ENCODE results near the gene KCNJ6.
"Not testable (repeated sequence)": the region's sequence is repeated elsewhere in the genome, so short reads cannot be mapped to it uniquely, and the experiment has no call there.

Gene KCNJ6

GRCh38 chr21:37655611-37656300 is 260.5 kb downstream of the KCNJ6 start:
- DNase-seq (ENCODE audit: low read depth): no peak
- H3K4me3 ChIP-seq (ENCODE audit: low read depth, low read length): no peak overlapping the region
- TF ChIP-seq MYC (IDR thresholded peaks at IDR 0.05; ENCODE audit: low read depth, low read length): no peak
- TF ChIP-seq MAX (IDR thresholded peaks at IDR 0.05; ENCODE audit: low read depth, low read length): no peak
- TF ChIP-seq POLR2A (IDR thresholded peaks at IDR 0.05; ENCODE audit: extremely low read depth, insufficient read length): no peak
- no peak for TF ChIP-seq CTCF (IDR thresholded peaks at IDR 0.05; ENCODE audit: low read depth, low read length)

- no peak for TF ChIP-seq CTCF (IDR thresholded peaks at IDR 0.05; ENCODE audit: low read depth, low read length)
- no peak for TF ChIP-seq MYC (IDR thresholded peaks at IDR 0.05; ENCODE audit: low read depth, low read length)
- TF ChIP-seq POLR2A (IDR thresholded peaks at IDR 0.05; ENCODE audit: extremely low read depth, insufficient read length): no peak
- no peak for TF ChIP-seq MAX (IDR thresholded peaks at IDR 0.05; ENCODE audit: low read depth, low read length)
- H3K4me3 ChIP-seq (ENCODE audit: low read depth, low read length): no peak overlapping the region
Observed at GRCh38 chr21:37654596-37654995, 261.7 kb downstream of the KCNJ6 start.

GRCh38 chr21:37653201-37653600 is 263.1 kb downstream of the KCNJ6 start:
- no peak overlapping the region for H3K4me3 ChIP-seq (ENCODE audit: low read depth, low read length)
- no peak for TF ChIP-seq MYC (IDR thresholded peaks at IDR 0.05; ENCODE audit: low read depth, low read length)
- no peak for TF ChIP-seq MAX (IDR thresholded peaks at IDR 0.05; ENCODE audit: low read depth, low read length)
- no peak for TF ChIP-seq CTCF (IDR thresholded peaks at IDR 0.05; ENCODE audit: low read depth, low read length)
- no peak for TF ChIP-seq POLR2A (IDR thresholded peaks at IDR 0.05; ENCODE audit: extremely low read depth, insufficient read length)
- DNase-seq (ENCODE audit: low read depth): no peak

More at GRCh38 chr21:37654596-37654995, 261.7 kb downstream of the KCNJ6 start:
- DNase-seq (ENCODE audit: low read depth): no peak

DNA sequence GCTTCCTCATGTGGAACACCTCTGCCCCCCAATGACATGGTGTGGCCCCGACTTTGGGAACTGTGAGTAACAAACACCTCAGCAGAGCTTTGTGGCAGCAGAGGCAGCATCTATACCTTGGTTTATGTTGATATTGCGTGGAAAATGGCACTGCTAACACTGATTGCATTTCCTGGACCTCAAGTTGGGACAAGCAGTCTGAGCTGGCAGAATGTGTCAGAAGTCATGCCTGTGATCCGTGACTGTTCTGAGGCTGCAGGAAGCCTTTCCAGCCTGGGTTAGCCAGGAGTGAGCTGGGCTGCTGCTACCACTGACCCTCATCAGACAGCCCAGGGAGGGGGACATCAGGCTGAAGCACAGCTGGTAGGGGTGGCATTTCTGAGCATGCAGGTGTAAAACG is 268.5 kb downstream of the KCNJ6 start:
- no peak for TF ChIP-seq POLR2A (IDR thresholded peaks at IDR 0.05; ENCODE audit: extremely low read depth, insufficient read length)
- TF ChIP-seq CTCF (IDR thresholded peaks at IDR 0.05; ENCODE audit: low read depth, low read length): no peak
- no peak for TF ChIP-seq MYC (IDR thresholded peaks at IDR 0.05; ENCODE audit: low read depth, low read length)
- H3K4me3 ChIP-seq (ENCODE audit: low read depth, low read length): no peak overlapping the region
- no peak for DNase-seq (ENCODE audit: low read depth)

DNA sequence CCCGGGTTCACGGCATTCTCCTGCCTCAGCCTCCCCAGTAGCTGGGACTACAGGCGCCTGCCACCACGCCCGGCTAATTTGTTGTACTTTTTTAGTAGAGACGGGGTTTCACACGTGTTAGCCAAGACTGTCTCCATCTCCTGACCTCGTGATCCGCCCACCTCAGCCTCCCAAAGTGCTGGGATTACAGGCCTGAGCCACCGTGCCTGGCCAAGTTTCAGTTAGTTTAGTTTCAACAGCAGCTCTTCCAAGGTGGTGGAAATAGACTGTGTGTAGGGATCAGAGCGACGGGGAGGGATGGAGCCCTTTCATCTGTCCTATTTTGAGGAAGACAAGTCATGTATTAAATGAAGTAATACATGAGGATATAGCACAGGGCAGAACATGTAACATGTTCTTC is 269.5 kb downstream of the KCNJ6 start:
- DNase-seq (ENCODE audit: low read depth); H3K4me3 ChIP-seq (ENCODE audit: low read depth, low read length): not testable (repeated sequence)

- H3K4me3 ChIP-seq (ENCODE audit: low read depth, low read length): no peak overlapping the region
- TF ChIP-seq MYC (IDR thresholded peaks at IDR 0.05; ENCODE audit: low read depth, low read length): no peak
- no peak for TF ChIP-seq POLR2A (IDR thresholded peaks at IDR 0.05; ENCODE audit: extremely low read depth, insufficient read length)
- no peak for TF ChIP-seq MAX (IDR thresholded peaks at IDR 0.05; ENCODE audit: low read depth, low read length)
- no peak for TF ChIP-seq CTCF (IDR thresholded peaks at IDR 0.05; ENCODE audit: low read depth, low read length)
- no peak for DNase-seq (ENCODE audit: low read depth)
Observed at GRCh38 chr21:37645848-37646247, 270.4 kb downstream of the KCNJ6 start.
